H7 (cell line): ENCODE measurements around the gene CLDN5. TPM values are rescaled to one million over a fixed set of nuclear protein-coding genes. Genes with fewer than 3 reads are reported as not detected.

Experiments
- DNase-seq: peaks from one replicate; pipeline ENCODE4 v3.0.0; 2012
- H3K27me3 ChIP-seq: 2 replicates; pipeline ENCODE4 v1.6.0; 2011; ENCODE audit warnings: mild to moderate bottlenecking, low read length; ENCODE audit not compliant: control insufficient read depth, insufficient read depth
- H3K36me3 ChIP-seq: replicated peaks from 2 replicates; pipeline ENCODE4 v1.5.1; 2011; ENCODE audit warnings: low read length; ENCODE audit not compliant: control insufficient read depth, insufficient read depth
- H3K4me3 ChIP-seq: 2 replicates; pipeline ENCODE4 v1.5.1; 2011; ENCODE audit warnings: low read depth, mild to moderate bottlenecking, control low read depth, low read length, moderate library complexity; ENCODE audit not compliant: insufficient read depth
- total RNA-seq: library from RNA; depleted of rRNA; stranded (reverse); fragments of >200 nt; shearing (Covaris generic); gene quantifications from 2 replicates; pipeline ENCODE4 v1.2.3, GENCODE V29; 2014

The CLDN5 gene
- total RNA-seq, 1 experiment from 2014 or later, result 3.0 TPM

DNA sequence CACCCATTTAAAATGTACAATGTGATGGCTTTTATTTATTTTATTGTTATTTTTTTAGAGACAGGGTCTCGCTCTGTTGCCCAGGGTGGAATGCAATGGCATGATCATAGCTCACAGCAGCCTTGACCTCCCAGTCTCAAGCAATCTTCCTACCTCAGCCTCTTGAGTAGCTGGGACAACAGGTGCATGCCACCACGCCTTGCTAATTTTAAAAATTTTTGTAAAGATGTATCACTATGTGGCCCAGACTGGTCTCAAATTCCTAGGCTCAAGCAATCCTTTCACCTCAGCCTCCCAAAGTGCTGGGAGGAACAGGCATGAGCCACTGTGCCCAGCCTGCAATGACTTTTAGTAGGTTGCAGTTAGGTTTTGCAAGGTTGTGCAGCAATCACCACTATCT lies 14.3 kb downstream of the CLDN5 start:
- Histone ChIP-seq H3K4me3 (no peak overlapping the region), H3K36me3 (peaks cover 10% of the 10 kb centered on the region), H3K27me3 (no peaks in the 10 kb centered on the region)
- no peak for DNase-seq

DNA sequence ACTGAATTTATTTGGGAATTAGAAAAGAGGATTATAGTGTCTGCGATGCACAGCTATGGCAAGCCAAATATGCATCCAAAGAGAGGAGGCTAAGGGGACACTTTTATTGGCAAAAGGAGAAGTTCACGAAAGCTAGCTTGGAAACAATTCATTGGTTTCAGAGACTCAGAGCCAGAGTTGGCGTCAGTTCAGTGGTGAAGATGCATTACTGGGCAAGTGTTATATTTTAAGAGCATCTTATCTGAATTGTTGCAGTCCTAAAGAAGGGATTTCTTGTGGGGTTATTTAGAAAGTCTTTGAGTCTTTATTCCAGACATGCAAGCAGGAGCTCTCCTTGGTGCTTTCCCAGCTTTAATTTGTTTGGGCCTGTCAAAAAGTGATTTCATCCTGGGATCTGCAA lies 15.0 kb downstream of the CLDN5 start:
- no peaks in the 10 kb centered on the region for H3K27me3 ChIP-seq
- no peak overlapping the region for H3K4me3 ChIP-seq
- peaks cover 7% of the 10 kb centered on the region for H3K36me3 ChIP-seq
- no peak for DNase-seq

GRCh38 chr22:19508024-19508776 lies 16.0 kb downstream of the CLDN5 start:
- peaks cover 7% of the 10 kb centered on the region for H3K36me3 ChIP-seq
- H3K27me3 ChIP-seq, result no peaks in the 10 kb centered on the region
- H3K4me3 ChIP-seq, result no peak overlapping the region
- no peak for DNase-seq

DNA sequence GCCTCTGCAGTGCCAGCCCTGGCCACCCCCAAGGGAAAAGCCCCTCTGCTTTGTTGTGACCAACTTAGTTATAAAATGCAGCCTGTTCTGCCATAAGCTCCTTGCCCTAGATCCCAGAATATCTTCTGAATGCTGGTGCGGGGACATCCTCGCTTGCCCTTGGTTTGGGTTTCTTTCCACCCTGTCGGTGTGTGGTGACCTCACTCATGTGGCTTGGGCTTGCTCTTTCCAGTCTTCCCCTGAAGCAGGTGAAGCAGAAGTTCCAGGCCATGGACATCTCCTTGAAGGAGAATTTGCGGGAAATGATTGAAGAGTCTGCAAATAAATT lies 16.7 kb downstream of the CLDN5 start:
- Histone ChIP-seq H3K4me3 (no peak overlapping the region), H3K36me3 (peaks cover 6% of the 10 kb centered on the region), H3K27me3 (no peaks in the 10 kb centered on the region)
- no peak for DNase-seq

- DNase-seq, result no peak
- Histone ChIP-seq H3K4me3 (no peak overlapping the region), H3K27me3 (no peaks in the 10 kb centered on the region), H3K36me3 (peaks cover 5% of the 10 kb centered on the region)
Observed at GRCh38 chr22:19506212-19506611, 18.0 kb downstream of the CLDN5 start.

DNA sequence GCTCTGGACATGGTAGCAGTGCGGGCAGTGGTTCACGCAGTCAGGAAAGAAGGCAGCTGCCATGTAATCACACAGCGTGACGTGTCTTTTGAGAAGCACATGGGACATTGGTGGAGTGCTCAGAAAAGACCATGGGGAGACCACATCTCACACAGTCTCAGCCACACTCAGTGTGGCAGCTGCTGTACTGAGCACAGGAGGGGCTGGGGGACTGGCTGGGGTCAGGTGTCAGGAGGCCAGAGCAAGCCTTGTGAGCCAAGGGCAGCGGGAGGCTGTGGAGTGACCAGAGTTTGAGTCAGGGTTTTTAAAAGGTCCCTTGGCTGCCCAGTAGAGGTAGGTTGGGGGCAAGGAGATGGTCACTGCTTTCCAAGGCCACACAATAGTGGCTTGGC lies 18.5 kb downstream of the CLDN5 start:
- H3K27me3 ChIP-seq, result no peaks in the 10 kb centered on the region
- H3K36me3 ChIP-seq, result peaks cover 5% of the 10 kb centered on the region
- no peak for DNase-seq
- H3K4me3 ChIP-seq, result no peak overlapping the region

- Histone ChIP-seq H3K4me3 (no peak overlapping the region), H3K36me3 (peaks cover 5% of the 10 kb centered on the region), H3K27me3 (no peaks in the 10 kb centered on the region)
- DNase-seq, result no peak
Observed at GRCh38 chr22:19504900-19505734, 19.1 kb downstream of the CLDN5 start.

DNA sequence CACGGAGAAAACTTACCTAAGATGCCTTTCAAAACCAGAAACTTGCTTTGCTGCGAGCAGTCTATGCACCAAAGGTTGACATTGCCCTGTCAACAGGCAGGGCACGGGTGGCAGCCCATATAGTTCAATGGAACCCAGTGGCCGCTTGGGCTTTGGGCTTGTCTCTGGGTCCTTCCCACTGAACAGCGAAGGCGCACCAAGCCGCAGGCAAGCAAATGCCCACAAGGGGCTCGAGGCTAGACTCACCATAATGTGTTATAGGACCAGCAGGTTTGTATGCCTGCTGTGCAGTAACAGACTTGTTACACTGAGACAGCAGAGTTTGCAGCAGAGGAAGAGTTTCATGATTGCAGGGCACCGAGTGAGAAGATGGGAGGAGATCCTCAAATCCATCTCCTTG lies 20.3 kb downstream of the CLDN5 start:
- H3K4me3 ChIP-seq, result no peak overlapping the region
- peaks cover 7% of the 10 kb centered on the region for H3K36me3 ChIP-seq
- no peaks in the 10 kb centered on the region for H3K27me3 ChIP-seq
- DNase-seq, result no peak

DNA sequence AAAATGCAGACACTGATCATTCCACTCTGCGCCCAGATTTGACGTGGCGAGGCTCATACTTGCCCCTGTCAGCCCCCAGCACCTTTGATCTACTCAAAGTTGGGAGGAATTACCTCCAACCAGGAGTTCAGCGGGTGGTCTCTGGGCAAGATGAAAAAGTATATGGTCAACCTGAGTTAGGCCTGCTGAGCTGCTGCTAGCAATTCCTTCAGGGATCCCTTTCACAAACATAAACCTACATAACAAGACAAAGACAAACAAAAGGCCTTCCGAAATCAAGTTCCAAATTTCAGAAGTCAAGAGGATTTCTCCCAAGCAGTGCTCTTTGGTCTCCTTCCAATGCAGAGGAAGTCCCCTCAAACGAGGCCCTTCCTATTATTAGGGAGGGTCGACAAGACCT lies 20.8 kb downstream of the CLDN5 start:
- no peak for DNase-seq
- Histone ChIP-seq H3K4me3 (no peak overlapping the region), H3K36me3 (peaks cover 10% of the 10 kb centered on the region), H3K27me3 (no peaks in the 10 kb centered on the region)

DNA sequence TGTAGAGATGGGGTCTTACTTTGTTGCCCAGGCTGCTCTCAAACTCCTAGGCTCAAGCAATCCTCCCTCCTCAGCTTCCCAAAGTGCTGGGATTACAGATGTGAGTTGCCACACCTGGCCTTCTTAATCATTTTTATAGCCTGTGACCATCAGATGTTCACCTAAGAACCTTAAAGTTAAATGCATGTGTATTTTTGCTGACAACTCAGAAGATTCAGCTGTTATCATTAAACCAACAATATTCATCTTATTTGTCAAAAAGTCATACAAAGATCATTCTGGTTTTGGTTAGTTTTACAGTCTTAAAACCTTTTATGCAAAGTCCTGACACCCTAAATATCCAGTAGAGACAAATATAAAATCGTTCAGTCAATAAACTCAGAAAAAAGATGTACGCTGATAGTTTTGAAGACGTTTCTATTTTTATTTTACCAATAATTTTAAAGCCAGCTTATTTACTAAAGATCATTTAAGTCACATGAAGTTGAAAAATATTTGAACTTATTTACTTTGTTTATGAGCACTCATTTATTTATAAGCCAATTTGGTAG lies 22.2 kb downstream of the CLDN5 start:
- DNase-seq, result no peak
- Histone ChIP-seq H3K4me3 (no peak overlapping the region), H3K36me3 (peaks cover 16% of the 10 kb centered on the region), H3K27me3 (no peaks in the 10 kb centered on the region)

DNA sequence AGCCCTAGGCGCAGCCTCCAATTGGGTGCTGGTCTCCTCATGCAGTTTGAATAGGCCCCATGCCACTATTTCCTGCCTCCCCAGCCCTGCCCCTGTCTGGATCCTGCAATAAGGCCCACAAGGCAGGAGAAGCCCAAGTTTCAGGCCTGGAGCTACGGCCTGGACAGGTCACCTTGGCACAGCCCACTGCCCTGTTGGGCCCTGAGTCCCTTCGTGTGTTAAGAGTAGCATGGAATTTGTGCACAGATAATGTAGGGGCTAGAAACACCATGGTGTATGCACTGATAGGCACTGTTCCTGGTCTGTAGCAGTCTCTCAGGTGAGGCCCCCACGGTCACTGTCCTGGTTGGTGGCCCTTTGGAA lies 24.3 kb downstream of the CLDN5 start:
- Histone ChIP-seq H3K4me3 (no peak overlapping the region), H3K36me3 (peaks cover 14% of the 10 kb centered on the region), H3K27me3 (no peaks in the 10 kb centered on the region)
- no peak for DNase-seq

GRCh38 chr22:19499236-19499879 lies 24.9 kb downstream of the CLDN5 start:
- Histone ChIP-seq H3K27me3 (no peaks in the 10 kb centered on the region), H3K36me3 (peaks cover 14% of the 10 kb centered on the region), H3K4me3 (no peak overlapping the region)
- DNase-seq, result no peak

DNA sequence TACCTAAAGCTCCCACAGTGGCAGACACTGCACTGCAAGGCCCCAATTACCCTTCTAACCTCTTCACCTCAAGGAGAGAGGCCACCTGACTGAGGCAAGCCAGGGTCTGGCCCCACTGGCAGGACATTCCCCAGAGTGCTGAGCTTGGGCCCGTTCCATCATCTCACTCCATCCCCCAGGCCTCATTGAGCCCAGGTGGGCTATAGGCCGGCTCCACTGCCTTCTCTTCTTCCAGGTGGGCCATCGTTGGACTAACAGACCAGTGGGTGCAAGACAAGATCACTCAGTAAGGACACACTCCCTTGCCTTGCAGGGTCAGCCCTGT lies 25.4 kb downstream of the CLDN5 start:
- H3K27me3 ChIP-seq, result no peaks in the 10 kb centered on the region
- DNase-seq, result no peak
- H3K36me3 ChIP-seq, result peaks cover 19% of the 10 kb centered on the region
- no peak overlapping the region for H3K4me3 ChIP-seq

GRCh38 chr22:19498154-19498865 lies 25.9 kb downstream of the CLDN5 start:
- Histone ChIP-seq H3K36me3 (peaks cover 21% of the 10 kb centered on the region), H3K27me3 (no peaks in the 10 kb centered on the region), H3K4me3 (no peak overlapping the region)
- DNase-seq, result no peak
